Epithelial cell of proximal tubule (primary cell): ENCODE results near the gene DEXI. TPM values are rescaled to one million over a fixed set of nuclear protein-coding genes. Genes with fewer than 3 reads are reported as not detected.

Source experiments
- DNase-seq: peaks from one replicate; pipeline ENCODE4 v3.0.0-alpha.2; 2011; ENCODE audit warnings: low read depth
- H3K4me3 ChIP-seq: 2 replicates; pipeline ENCODE4 v1.5.1; 2011; ENCODE audit warnings: low read depth, mild to moderate bottlenecking, low read length
- total RNA-seq: library from RNA; depleted of rRNA; stranded (reverse); fragments of >200 nt; gene quantifications from 2 replicates; pipeline ENCODE4 v1.2.3, GENCODE V29; 2015
- TF ChIP-seq, protein P1 (sequence below): conservative IDR thresholded peaks from 2 replicates; pipeline ENCODE4 v1.5.1; 2012; ENCODE audit warnings: low read depth, mild to moderate bottlenecking, low read length

Gene DEXI
- total RNA-seq, 1 donor from 2014 or later: 43.9 TPM

DNA sequence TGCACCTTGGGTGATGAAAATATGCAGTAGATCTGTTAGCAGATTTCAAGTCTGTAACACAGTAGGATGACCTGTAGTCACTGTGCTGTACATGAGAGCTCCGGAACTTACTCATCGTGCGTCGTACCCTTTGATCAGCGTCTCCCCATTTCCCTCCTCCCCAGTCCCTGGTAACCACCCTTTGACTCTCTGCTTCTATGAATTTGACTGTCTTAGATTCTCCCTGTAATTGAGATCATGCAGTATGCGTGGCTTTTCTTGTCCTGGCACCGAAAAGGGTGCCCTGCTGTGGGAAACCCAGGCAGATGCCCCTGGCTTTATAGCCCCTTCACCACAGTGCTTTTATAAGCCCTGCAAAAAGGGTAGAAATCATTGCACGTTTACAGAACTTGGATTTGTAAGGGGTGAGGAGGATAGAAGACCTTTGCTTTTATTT is 22.6 kb upstream of the DEXI start:
- no peak overlapping the region for H3K4me3 ChIP-seq
- TF ChIP-seq, protein P1, sequence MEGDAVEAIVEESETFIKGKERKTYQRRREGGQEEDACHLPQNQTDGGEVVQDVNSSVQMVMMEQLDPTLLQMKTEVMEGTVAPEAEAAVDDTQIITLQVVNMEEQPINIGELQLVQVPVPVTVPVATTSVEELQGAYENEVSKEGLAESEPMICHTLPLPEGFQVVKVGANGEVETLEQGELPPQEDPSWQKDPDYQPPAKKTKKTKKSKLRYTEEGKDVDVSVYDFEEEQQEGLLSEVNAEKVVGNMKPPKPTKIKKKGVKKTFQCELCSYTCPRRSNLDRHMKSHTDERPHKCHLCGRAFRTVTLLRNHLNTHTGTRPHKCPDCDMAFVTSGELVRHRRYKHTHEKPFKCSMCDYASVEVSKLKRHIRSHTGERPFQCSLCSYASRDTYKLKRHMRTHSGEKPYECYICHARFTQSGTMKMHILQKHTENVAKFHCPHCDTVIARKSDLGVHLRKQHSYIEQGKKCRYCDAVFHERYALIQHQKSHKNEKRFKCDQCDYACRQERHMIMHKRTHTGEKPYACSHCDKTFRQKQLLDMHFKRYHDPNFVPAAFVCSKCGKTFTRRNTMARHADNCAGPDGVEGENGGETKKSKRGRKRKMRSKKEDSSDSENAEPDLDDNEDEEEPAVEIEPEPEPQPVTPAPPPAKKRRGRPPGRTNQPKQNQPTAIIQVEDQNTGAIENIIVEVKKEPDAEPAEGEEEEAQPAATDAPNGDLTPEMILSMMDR: no peak
- no peak for DNase-seq

DNA sequence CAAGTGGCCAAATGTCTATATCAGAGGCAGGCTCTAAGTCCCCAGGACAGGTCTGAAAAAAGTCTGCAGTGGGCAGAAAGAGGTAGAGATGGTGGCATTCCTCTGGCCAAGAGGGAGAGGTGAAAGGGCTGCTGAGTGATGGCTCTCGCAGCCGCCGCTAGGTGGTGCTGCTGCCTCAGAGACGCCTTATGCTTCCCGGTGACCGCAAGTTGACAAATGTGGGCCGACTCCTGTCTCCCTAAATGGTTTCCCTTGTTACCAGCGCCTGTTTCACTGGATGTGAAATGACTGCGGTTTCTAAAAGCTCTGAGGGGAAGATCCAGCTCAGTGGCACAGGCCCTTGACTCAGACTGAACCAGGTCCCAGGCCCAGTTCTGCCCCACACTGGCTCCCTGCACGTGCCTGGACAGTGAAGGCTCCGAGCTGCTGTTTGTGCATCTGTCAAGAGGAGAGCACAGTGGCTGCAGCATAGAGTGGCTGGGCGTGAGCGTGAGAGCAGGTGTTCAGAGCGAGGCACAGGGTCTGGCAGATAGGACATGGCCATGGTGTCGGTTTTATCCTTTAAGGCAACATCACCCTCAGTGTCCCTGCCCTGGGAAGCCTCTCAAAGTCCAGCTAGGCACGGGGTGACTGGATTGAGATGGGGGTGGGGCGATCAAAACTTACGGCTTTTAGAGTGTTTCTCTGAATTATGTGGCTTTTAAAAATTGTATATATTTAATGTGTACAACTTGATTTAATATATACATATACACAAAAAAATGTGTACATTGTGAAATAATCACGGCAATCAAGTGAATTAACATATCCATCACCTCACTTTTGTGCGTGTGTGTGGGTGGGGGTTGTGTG is 22.0 kb upstream of the DEXI start:
- TF ChIP-seq, protein P1: peak; percentile 97
- no peak overlapping the region for H3K4me3 ChIP-seq
- no peak for DNase-seq

DNA sequence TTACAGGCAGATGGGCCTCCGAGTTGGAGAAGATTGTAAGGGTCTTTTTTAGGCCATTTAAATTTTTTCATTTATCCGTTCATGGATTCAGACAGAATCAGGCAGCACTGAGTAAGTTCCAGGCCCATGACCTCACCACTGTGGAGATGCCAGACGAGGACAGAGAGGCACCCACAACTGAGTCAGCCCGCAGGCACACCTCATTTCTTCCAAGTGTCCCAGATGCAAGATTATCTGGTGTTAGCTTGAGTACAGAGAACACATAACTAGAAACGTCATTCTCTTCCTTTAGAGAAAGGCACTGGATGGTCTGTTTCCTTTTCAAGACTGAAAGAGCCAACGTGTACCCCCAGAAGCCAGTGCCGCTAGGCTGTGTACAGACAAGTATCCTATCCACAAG is 19.0 kb upstream of the DEXI start:
- no peak for DNase-seq
- no peak overlapping the region for H3K4me3 ChIP-seq
- TF ChIP-seq, protein P1: no peak

DNA sequence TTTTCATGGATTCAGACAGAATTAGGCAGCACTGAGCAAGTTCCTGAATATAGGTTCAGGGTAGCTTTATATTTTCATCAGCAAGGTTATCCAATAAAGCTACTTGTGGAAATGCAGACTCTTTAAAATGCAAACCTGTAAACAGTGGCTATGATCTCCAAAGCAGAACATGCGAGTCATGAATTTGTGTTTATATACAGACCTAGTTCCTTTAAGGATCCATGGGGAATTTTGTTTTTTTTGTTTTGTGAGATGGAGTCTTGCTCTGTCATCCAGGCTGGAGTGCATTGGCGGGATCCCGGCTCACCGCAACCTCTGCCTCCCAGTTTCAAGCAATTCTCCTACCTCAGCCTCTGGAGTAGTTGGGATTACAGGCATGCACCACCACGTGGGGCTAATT is 16.9 kb upstream of the DEXI start:
- TF ChIP-seq, protein P1: no peak
- no peak overlapping the region for H3K4me3 ChIP-seq
- DNase-seq: no peak

DNA sequence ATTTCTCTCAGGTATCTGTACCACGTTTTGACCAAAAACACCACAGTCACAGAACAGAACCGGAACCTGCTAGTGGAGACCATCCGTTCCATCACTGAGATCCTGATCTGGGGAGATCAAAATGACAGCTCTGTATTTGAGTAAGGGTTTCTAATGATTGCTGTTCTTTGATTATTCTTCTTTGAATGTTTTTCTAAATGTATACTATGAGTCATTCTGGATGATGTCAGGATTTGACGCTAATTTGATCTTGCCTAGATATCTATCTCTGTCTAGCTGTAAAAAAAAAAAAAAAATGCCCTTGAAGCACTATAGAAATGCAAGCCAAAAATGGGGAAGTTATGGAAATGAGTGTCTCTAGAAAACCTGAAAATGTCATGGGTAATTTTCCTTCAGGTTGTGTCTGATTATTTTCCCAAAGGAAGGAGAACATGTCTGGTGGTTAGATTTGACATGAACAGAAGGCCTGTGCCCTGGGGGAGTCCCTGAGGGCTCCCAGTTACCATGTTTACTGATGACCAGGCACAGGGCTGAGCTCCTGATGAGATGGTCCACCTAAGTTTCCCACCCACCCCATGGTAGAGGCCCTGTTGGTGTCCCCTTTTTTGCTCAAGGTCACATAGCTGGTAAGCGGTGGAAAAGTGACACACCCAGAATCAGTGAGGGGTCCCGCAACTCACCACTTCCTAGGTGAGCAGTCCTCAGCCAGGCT is 15.7 kb upstream of the DEXI start:
- DNase-seq: no peak
- TF ChIP-seq, protein P1: no peak
- H3K4me3 ChIP-seq: no peak overlapping the region

DNA sequence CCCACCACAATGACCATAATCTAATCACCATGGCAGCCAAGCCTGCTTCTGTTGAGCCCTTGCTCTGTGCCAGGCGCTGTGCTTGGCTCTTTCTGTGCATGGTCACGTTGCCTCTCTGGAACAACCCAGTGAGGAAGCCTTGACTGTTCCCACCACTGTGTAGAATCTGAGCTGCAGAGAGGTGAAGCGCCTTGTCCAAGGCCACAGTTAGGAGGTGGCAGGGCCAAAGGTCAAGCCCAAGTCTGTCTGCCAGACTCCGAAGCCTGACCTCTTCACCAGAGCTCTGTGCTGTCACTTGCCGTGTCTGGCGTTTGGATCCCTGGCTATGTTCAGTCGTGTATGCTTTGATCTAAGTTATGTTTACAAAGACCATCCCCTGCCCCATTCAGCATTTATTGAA is 12.6 kb upstream of the DEXI start:
- DNase-seq: no peak
- TF ChIP-seq, protein P1: no peak
- H3K4me3 ChIP-seq: no peak overlapping the region

DNA sequence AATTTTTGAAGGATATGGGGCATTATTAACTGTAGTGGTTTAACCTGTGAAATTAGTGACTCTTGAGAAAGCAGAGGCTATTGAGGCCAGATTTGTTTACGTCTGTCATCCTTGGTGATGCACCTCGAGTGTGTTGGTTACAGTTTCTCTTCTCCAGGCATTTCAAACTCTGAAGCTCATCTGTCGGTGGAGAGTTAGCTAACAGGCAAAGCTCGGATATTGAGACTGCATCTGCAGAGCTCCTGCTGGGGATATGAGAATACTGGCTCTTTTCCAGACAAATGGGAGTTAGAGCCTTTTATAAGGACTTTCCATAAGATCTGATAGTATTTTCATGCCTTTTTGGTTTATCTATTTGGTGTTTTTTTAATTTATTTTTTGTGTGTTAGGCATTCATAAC is 8.8 kb upstream of the DEXI start:
- DNase-seq: no peak
- TF ChIP-seq, protein P1: no peak
- no peak overlapping the region for H3K4me3 ChIP-seq
